Pancreas (tissue), 10 donors: ENCODE results near the gene GSTP1. TPM values are rescaled to one million over a fixed set of nuclear protein-coding genes. Genes with fewer than 3 reads are reported as not detected.
"Not testable (repeated sequence)": the region's sequence is repeated elsewhere in the genome, so short reads cannot be mapped to it uniquely, and the experiment has no call there.

Experiments used
- ATAC-seq, 4 donors: fragments of 200-7000 bp; cut with Tn5 transposase; one replicate each; pipeline versions ENCODE4 v1.8.0 to v1.9.1; 2020; ENCODE audit warnings: mild to moderate bottlenecking in 4 of 4, moderate library complexity in 4 of 4
- DNase-seq, 6 donors: peaks; one replicate each; pipeline ENCODE4 v3.0.0-alpha.2; 2020
- FAIRE-seq: peaks from 2 replicates; lab custom pipeline; 2012; peaks lifted over from hg19 to GRCh38; lab: Jason Lieb, UNC
- H3K27ac ChIP-seq, 4 donors: fragments of 200-600 bp; sonication (generic); 1 replicate in 3 of 4; 2 replicates in 1 of 4; pipeline versions ENCODE4 v1.5.0 to v1.8.0; 2020
- H3K27me3 ChIP-seq, 4 donors: fragments of 200-600 bp; one replicate each; pipeline ENCODE4 v1.8.0; 2021
- H3K36me3 ChIP-seq, 3 donors: fragments of 200-600 bp; sonication (generic) in 1 of 3; one replicate each; pipeline versions ENCODE4 v1.5.0 to v1.8.0; 2020 to 2021
- H3K4me1 ChIP-seq, 3 donors: fragments of 200-600 bp; one replicate each; pipeline ENCODE4 v1.8.0; 2021
- H3K4me3 ChIP-seq, 4 donors: fragments of 200-600 bp; sonication (generic) in 2 of 4; one replicate each; pipeline versions ENCODE4 v1.5.0 to v1.8.0; 2020 to 2021
- H3K9me3 ChIP-seq, 4 donors: fragments of 200-600 bp; one replicate each; pipeline ENCODE4 v1.8.0; 2021
- WGBS, 2 donors: extraction: QIAGEN DNeasy Blood & Tissue Kit; methylation state at CpG; one replicate each; pipeline ENCODE4 v1.1.7; 2013; 5-methylcytosine and 5-hydroxymethylcytosine counted together
- intact Hi-C, 3 donors: fragments of 100-400 bp; cut with DNase I; formaldehyde crosslinking; loops; one replicate each; pipeline versions ENCODE4 v1.11.1 to v1.14.2; 2022
- polyA plus RNA-seq, 2 donors: library from polyadenylated mRNA; stranded (reverse); fragments of 200-250 nt; gene quantifications; one replicate each; pipeline ENCODE4 v1.2.3, GENCODE V29; 2013
- total RNA-seq, 6 donors: library from RNA; stranded (reverse); fragmentation: NEBNext Ultra II Directional in 4 of 6; extraction: Animal tissue kit (Norgen Biotek cat#: 25700) in 4 of 6; gene quantifications; one replicate each; pipeline versions ENCODE4 v1.2.1 to v1.2.4, GENCODE V29; 2021 to 2023
- TF ChIP-seq, protein P1 (sequence below), 4 donors: fragments of 200-600 bp; sonication (generic) in 3 of 4; IDR thresholded peaks; one replicate each; pipeline versions ENCODE4 v1.5.0 to v1.8.0; 2021; ENCODE audit warnings: antibody characterized with exemption in 4 of 4
- donor health status: healthy with polysubstance abuse.
- donor health status: DM: no; HTN: no; CAD: no; lungs with moderate emphysema.
- donor health status: DM: no; HTN: no; CAD: no.
- donor health status: control.
- donor health status: control.
- donor health status: Bipolar disorder and iron deficiency.
- donor health status: DM: yes; HTN: yes; CAD: no.
- donor health status: DM: no; HTN: no; CAD: no.
- donor health status: DM: no; HTN: no; CAD: no.
- donor health status: DM: yes; HTN: yes; CAD: no.

The GSTP1 gene
- total and polyA plus RNA-seq, 8 donors, result 169 to 350 (median 240) TPM

DNA sequence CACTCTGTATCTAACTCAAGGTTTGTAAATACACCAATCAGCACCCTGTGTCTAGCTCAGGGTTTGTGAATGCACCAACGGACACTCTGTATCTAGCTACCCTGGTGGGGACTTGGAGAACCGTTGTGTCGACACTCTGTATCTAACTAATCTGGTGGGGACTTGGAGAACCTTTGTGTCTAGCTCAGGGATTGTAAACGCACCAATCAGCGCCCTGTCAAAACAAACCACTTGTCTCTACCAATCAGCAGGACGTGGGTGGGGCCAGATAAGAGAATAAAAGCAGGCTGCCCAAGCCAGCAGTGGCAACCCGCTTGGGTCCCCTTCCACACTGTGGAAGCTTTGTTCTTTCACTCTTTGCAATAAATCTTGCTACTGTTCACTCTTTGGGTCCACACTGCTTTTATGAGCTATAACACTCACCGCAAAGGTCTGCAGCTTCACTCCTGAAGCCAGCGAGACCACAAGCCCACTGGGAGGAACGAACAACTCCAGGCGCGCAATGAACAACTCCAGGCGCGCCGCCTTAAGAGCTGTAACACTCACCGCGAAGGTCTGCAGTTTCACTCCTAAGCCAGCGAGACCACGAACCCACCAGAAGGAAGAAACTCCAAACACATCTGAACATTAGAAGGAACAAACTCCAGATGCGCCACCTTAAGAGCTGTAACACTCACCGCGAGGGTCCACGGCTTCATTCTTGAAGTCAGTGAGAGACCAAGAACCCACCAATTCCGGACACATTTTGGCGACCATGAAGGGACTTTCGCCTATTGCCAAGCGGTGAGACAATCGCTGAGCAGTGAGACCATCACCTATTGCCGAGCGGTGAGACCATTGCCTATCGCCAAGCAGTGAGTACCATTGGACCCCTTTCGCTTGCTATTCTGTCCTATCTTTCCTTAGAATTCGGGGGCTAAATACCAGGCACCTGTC is 36.3 kb downstream of the GSTP1 start:
- H3K36me3 ChIP-seq, ATAC-seq, intact Hi-C loops, FAIRE-seq, H3K4me1 ChIP-seq, DNase-seq, H3K9me3 ChIP-seq, H3K27me3 ChIP-seq, H3K27ac ChIP-seq, H3K4me3 ChIP-seq: not testable (repeated sequence)
- 88 to 90% methylated on average over 33 of the region's 33 CpGs for WGBS, 2 donors

DNA sequence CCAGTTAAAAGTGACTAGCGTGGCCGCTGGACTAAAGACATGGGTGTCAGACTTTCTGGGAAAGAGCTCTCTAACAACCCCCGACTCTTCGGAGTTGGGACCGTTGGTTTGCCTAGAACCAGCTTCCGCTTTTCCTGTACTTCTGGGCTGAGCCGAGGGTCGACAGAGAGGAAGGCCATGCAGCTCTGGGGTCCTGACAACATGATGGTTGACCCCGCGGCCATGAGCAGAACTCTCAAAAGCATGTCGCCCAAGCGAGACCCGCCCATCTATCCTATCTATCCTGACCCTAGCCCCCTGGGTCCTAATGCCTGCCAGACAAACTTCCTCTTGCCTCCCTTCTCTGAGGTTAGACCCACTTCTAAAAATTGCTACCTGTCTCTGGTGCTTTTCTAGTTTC is 37.0 kb downstream of the GSTP1 start:
- H3K4me1 ChIP-seq, H3K9me3 ChIP-seq, DNase-seq, H3K36me3 ChIP-seq, H3K27me3 ChIP-seq, H3K27ac ChIP-seq, ATAC-seq, intact Hi-C loops, FAIRE-seq, H3K4me3 ChIP-seq: not testable (repeated sequence)
- WGBS, 2 donors, result 81 to 86% methylated on average over 12 to 13 of the region's 13 CpGs

DNA sequence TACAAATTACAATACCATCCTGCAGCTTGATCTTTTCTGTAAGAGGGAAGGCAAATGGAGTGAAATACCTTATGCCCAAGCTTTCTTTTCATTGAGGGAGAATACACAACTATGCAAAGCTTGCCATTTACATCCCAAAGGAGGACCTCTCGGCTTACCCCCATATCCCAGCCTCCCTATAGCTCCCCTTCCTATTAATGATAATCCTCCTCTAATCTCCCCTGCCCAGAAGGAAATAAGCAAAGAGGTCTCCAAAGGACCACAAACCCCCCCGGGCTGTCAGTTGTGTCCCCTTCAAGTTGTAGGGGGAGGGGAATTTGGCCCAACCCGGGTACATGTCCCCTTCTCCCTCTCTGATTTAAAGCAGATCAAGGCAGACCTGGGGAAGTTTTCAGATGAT is 38.3 kb downstream of the GSTP1 start:
- WGBS, 2 donors, result 64 to 69% methylated on average over 3 of the region's 3 CpGs
- H3K36me3 ChIP-seq, H3K27me3 ChIP-seq, ATAC-seq, DNase-seq, FAIRE-seq, intact Hi-C loops, H3K9me3 ChIP-seq, H3K4me1 ChIP-seq, H3K4me3 ChIP-seq, H3K27ac ChIP-seq: not testable (repeated sequence)

DNA sequence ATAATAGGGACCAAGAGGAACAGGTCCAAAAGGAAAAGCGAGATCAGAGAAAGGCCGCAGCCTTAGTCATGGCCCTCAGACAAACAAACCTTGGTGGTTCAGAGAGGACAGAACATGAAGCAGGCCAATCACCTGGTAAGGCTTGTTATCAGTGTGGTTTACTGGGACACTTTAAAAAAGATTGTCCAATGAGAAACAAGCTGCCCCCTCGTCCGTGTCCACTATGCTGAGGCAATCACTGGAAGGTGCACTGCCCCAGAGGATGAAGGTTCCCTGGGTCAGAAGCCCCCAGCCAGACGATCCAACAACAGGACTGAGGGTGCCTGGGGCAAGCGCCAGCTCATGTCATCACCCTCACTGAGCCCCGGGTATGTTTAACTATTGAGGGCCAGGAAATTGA is 39.3 kb downstream of the GSTP1 start:
- ATAC-seq, intact Hi-C loops, DNase-seq, FAIRE-seq, H3K4me3 ChIP-seq, H3K27ac ChIP-seq, H3K27me3 ChIP-seq, H3K9me3 ChIP-seq, H3K4me1 ChIP-seq, H3K36me3 ChIP-seq: not testable (repeated sequence)
- WGBS, 2 donors, result 52 to 61% methylated on average over 4 to 7 of the region's 7 CpGs

DNA sequence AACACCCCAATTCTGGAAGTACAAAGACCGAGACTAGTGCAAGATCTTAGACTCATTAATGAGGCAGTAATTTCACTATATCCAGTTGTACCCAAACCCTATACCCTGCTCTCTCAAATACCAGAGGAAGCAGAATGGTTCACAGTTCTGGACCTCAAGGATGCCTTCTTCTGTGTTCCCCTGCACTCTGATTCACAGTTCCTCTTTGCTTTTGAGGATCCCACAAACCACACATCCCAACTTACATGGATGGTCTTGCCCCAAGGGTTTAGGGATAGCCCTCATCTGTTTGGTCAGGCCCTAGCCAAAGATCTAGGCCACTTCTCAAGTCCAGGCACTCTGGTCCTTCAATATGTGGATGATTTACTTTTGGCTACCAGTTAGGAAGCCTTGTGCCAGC is 40.2 kb downstream of the GSTP1 start:
- H3K27me3 ChIP-seq, ATAC-seq, H3K9me3 ChIP-seq, H3K4me1 ChIP-seq, H3K36me3 ChIP-seq, H3K27ac ChIP-seq, intact Hi-C loops, DNase-seq, H3K4me3 ChIP-seq, FAIRE-seq: not testable (repeated sequence)
- 91 to 92% methylated on average over 1 of the region's 1 CpG for WGBS, 2 donors

DNA sequence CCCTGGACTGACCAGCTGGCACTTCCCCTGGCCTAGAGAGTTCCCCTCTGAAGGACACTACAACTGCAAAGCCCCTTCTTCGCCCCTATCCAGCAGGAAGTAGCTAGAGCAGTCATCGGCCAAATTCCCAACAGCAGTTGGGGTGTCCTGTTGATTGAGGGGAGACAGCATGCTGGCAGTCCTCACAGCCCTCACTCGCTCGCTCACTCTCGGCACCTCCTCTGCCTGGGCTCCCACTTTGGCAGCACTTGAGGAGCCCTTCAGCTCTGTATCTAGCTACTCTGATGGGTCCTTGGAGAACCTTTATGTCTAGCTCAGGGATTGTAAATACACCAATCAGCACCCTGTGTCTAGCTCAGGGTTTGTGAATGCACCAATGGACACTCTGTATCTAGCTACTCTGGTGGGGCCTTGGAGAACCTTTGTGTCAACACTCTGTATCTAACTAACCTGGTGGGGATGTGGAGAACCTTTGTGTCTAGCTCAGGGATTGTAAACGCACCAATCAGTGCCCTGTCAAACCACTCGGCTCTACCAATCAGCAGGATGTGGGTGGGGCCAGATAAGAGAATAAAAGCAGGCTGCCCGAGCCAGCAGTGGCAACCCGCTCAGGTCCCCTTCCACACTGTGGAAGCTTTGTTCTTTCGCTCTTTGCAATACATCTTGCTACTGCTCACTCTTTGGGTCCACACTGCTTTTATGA is 42.7 kb downstream of the GSTP1 start:
- H3K27ac ChIP-seq, H3K27me3 ChIP-seq, FAIRE-seq, H3K4me3 ChIP-seq, H3K4me1 ChIP-seq, DNase-seq, H3K36me3 ChIP-seq, ATAC-seq, H3K9me3 ChIP-seq: not testable (repeated sequence)
- intact Hi-C loops, result loop anchor here in 1 of 3 donors (5.0 kb wide), 1 partner anchor 36 kb away; no protein-coding TSS in a partner anchor
- WGBS, 2 donors, result 87% methylated on average over 10 of the region's 10 CpGs

DNA sequence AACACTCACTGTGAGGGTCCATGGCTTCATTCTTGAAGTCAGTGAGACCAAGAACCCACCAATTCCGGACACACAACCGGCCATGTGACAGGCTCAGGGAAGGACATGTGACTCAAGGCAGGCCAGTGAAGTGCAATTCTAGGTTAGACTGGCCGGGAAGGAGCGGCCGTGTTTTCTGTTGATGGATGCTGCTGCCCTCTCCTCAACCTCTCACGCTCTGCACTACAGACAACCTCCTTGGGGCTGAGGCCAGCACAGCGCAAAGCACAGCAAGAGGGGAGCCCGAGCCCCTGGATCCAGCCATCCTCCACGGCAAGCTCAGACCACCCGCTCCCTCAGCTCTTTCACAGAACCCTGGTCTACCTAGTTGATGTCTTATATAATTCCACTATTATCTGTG is 43.4 kb downstream of the GSTP1 start:
- Histone ChIP-seq H3K9me3 (no peaks in the 10 kb centered on the region), H3K27ac (no peak overlapping the region), H3K4me3 (no peak overlapping the region), H3K27me3 (no peaks in the 10 kb centered on the region), H3K4me1 (peaks cover 6 to 14% (median 13%) of the 10 kb centered on the region in 3 donors), H3K36me3 (no peaks in the 10 kb centered on the region)
- DNase-seq, result peak in 1 of 6 donors; percentile 44
- intact Hi-C loops, result loop anchor here in 1 of 3 donors (5.0 kb wide), 1 partner anchor 35 kb away; no protein-coding TSS in a partner anchor
- 95 to 96% methylated on average over 10 of the region's 10 CpGs for whole genome bisulfite sequencing, 2 donors
- TF ChIP-seq, protein P1, sequence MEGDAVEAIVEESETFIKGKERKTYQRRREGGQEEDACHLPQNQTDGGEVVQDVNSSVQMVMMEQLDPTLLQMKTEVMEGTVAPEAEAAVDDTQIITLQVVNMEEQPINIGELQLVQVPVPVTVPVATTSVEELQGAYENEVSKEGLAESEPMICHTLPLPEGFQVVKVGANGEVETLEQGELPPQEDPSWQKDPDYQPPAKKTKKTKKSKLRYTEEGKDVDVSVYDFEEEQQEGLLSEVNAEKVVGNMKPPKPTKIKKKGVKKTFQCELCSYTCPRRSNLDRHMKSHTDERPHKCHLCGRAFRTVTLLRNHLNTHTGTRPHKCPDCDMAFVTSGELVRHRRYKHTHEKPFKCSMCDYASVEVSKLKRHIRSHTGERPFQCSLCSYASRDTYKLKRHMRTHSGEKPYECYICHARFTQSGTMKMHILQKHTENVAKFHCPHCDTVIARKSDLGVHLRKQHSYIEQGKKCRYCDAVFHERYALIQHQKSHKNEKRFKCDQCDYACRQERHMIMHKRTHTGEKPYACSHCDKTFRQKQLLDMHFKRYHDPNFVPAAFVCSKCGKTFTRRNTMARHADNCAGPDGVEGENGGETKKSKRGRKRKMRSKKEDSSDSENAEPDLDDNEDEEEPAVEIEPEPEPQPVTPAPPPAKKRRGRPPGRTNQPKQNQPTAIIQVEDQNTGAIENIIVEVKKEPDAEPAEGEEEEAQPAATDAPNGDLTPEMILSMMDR (IDR thresholded peaks at IDR 0.05), result no peak
- FAIRE-seq, result no peak
- no peak for ATAC-seq
